Ovary (tissue), 9 donors: Measurements from ENCODE around the gene SMPD1. TPM values are rescaled to one million over a fixed set of nuclear protein-coding genes. Genes with fewer than 3 reads are reported as not detected.

Source experiments
- DNase-seq, 5 donors: peaks; one replicate each; pipeline ENCODE4 v3.0.0-alpha.2; 2019 to 2020
- H3K27ac ChIP-seq, 2 donors: fragments of 200-600 bp; one replicate each; pipeline versions ENCODE4 v1.5.1 to v1.8.0; 2019 to 2022
- H3K27me3 ChIP-seq: fragments of 200-600 bp; one replicate; pipeline ENCODE4 v1.8.0; 2022
- H3K36me3 ChIP-seq: fragments of 200-600 bp; sonication (generic); one replicate; pipeline ENCODE4 v1.5.1; 2019
- H3K4me1 ChIP-seq: one replicate; pipeline ENCODE4 v1.8.1; 2013; ENCODE audit warnings: mild to moderate bottlenecking, moderate library complexity; ENCODE audit not compliant: insufficient read depth
- H3K4me3 ChIP-seq: fragments of 200-600 bp; sonication (generic); one replicate; pipeline ENCODE4 v1.5.1; 2017
- H3K9me3 ChIP-seq, 2 donors: fragments of 200-600 bp in 1 of 2; sonication (generic) in 1 of 2; one replicate each; pipeline versions ENCODE4 v1.5.1 to v1.8.1; 2013 to 2019; ENCODE audit warnings: mild to moderate bottlenecking in 1 of 2, moderate library complexity in 1 of 2
- EP300 ChIP-seq: sonication (generic); formaldehyde crosslinking; IDR thresholded peaks from one replicate; pipeline ENCODE4 v1.6.1; 2017; ENCODE audit warnings: antibody characterized with exemption
- POLR2A ChIP-seq: fragments of 450-650 bp; IDR thresholded peaks from one replicate; pipeline ENCODE4 v1.6.1; 2017; ENCODE audit warnings: antibody characterized with exemption, mild to moderate bottlenecking, moderate library complexity
- WGBS, 3 donors: extraction: QIAGEN DNeasy Blood & Tissue Kit in 1 of 3; methylation state at CpG; one replicate each; pipeline versions ENCODE4 v1.1.5 to v1.1.7; 2013 to 2017; 5-methylcytosine and 5-hydroxymethylcytosine counted together
- intact Hi-C, 4 donors: fragments of 100-400 bp; cut with DNase I; formaldehyde crosslinking; loops; one replicate each; pipeline versions ENCODE4 v1.11.0 to v1.15.1; 2022 to 2023
- polyA plus RNA-seq, 2 donors: library from polyadenylated mRNA; stranded (reverse); fragments of 200-250 nt in 1 of 2; fragments of 350-450 nt in 1 of 2; fragmentation: Illumina TruSeq in 1 of 2; extraction: RNeasy Lipid Tissue Mini Kit (QIAGEN cat#74804) in 1 of 2; gene quantifications; one replicate each; pipeline ENCODE4 v1.2.3, GENCODE V29; 2013 to 2014
- total RNA-seq, 7 donors: library from RNA; depleted of rRNA in 2 of 7; stranded (reverse); fragments of >200 nt in 2 of 7; fragmentation: NEBNext Ultra II Directional in 3 of 7; extraction: Animal tissue kit (Norgen Biotek cat#: 25700) in 3 of 7; gene quantifications; one replicate each; pipeline versions ENCODE4 v1.1.0 to v1.2.4, GENCODE V29; 2016 to 2023
- TF ChIP-seq, protein P1 (sequence below), 3 donors: fragments of 450-650 bp in 2 of 3; fragments of 200-600 bp in 1 of 3; IDR thresholded peaks; one replicate each; pipeline versions ENCODE4 v1.5.1 to v1.8.0; 2016 to 2022; ENCODE audit warnings: antibody characterized with exemption in 3 of 3, mild to moderate bottlenecking in 1 of 3
- donor health status: DM: no; HTN: no; CAD: no; lungs with moderate emphysema.
- donor health status: DM: no; HTN: no; CAD: no.
- donor health status: Bipolar disorder and iron deficiency.
- donor health status: DM: yes; HTN: yes; CAD: no.
- donor health status: DM: no; HTN: no; CAD: no.
- donor health status: DM: yes; HTN: yes; CAD: no.

The SMPD1 gene
- total and polyA plus RNA-seq, 9 donors = 12.9 to 50.5 (median 30.7) TPM

DNA sequence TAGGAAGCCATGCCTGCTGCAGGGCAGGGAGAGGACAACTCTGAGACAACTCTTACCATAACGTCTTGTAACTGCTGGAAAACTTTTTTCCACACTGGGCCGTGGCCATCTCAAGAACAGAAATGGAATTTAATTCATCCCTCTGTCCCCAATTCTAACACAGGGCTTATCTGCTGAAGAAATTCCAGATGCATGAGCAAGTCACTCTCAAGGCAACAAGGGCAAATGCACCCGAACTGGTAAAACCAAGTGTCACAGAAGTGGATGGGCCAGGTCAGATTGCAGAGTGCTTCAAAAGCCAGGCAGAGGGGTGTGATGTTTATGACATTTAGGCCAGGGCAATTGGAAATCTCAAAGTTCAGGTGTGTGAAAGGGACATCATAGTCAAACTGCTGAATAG is 7.4 kb downstream of the SMPD1 start:
- no peak for DNase-seq
- no peaks in the 10 kb centered on the region for H3K9me3 ChIP-seq
- intact Hi-C loops = no loop called here
- no peaks in the 10 kb centered on the region for H3K27me3 ChIP-seq
- 6 to 15% (median 10%) methylated on average over 3 of the region's 3 CpGs for WGBS, 3 donors
- TF ChIP-seq POLR2A (no peak), EP300 (no peak)
- TF ChIP-seq, protein P1, sequence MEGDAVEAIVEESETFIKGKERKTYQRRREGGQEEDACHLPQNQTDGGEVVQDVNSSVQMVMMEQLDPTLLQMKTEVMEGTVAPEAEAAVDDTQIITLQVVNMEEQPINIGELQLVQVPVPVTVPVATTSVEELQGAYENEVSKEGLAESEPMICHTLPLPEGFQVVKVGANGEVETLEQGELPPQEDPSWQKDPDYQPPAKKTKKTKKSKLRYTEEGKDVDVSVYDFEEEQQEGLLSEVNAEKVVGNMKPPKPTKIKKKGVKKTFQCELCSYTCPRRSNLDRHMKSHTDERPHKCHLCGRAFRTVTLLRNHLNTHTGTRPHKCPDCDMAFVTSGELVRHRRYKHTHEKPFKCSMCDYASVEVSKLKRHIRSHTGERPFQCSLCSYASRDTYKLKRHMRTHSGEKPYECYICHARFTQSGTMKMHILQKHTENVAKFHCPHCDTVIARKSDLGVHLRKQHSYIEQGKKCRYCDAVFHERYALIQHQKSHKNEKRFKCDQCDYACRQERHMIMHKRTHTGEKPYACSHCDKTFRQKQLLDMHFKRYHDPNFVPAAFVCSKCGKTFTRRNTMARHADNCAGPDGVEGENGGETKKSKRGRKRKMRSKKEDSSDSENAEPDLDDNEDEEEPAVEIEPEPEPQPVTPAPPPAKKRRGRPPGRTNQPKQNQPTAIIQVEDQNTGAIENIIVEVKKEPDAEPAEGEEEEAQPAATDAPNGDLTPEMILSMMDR (IDR thresholded peaks at IDR 0.05) = no peak
- H3K27ac ChIP-seq = no peak overlapping the region
- no peak overlapping the region for H3K4me3 ChIP-seq
- H3K4me1 ChIP-seq = peaks cover 7% of the 10 kb centered on the region
- no peaks in the 10 kb centered on the region for H3K36me3 ChIP-seq

DNA sequence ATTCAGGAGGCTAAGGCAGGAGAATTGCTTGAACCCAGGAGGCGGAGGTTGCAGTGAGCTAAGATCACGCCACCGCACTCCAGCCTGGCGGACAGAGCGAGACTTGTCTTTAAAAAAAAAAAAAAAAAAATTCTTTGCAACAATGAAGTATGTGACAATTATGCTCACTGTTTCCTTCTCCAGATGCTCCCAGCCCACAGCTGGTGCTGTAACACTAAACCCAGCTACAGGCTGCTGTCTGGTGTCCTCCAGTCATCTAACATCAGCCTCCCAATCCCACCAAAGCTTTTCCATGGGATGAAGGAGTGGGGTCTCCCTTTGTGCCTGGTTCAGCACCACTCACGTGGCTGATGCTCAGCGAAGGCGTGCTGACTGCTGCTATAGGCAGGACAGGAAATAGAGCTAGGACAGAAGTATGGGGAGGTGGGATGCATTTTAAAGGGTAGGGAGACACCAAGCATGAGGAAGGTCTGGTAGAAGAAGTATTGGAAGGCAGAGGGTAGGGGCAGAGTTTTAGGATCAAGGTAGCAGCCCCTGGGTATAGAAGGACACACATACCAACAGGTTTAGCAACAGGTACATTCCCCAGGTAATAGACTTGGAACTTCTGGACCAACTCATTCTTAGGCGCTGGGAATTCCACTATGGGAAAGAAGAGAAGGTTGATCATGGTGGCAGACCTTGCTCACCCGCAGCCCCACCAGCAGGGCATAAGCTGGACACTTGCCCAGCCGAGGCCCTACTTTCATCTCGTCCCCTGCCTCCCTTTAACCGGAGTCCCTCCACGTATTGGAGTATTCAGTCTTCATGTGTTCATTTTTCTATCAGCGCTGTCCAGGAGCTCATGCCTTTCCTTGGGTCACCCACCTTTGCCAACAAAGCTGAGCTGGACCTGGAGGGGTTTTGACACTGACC is 10.4 kb downstream of the SMPD1 start:
- no peaks in the 10 kb centered on the region for H3K27me3 ChIP-seq
- no peaks in the 10 kb centered on the region for H3K9me3 ChIP-seq
- H3K36me3 ChIP-seq = no peaks in the 10 kb centered on the region
- TF ChIP-seq POLR2A (no peak), EP300 (no peak)
- TF ChIP-seq, protein P1 (IDR thresholded peaks at IDR 0.05) = no peak
- no peak for DNase-seq
- peaks cover 12% of the 10 kb centered on the region for H3K4me1 ChIP-seq
- intact Hi-C loops = no loop called here
- H3K27ac ChIP-seq = no peak overlapping the region
- 95 to 97% (median 97%) methylated on average over 15 of the region's 15 CpGs for WGBS, 3 donors
- no peak overlapping the region for H3K4me3 ChIP-seq

DNA sequence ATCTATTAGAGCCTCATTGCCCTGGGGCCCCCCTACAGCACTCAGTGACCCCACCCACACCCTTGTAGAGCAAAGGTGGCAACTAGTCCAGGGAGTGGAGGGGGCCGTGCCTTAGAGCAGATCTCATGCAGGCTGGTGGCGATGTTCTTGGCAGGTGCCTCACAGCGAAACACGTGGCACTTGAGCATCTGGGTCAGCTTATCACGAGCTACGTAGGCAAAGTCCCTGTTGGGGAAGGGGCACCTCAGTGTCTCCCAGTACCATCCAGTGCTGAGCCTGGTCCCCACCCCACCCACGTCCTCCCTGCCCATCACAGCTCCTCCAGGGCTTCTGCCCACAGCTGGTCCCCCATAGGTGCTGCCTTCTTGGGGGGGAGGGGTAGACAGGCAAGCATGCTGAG is 11.2 kb downstream of the SMPD1 start:
- Histone ChIP-seq H3K4me1 (peaks cover 12% of the 10 kb centered on the region), H3K27me3 (no peaks in the 10 kb centered on the region), H3K36me3 (no peaks in the 10 kb centered on the region), H3K27ac (no peak overlapping the region), H3K9me3 (no peaks in the 10 kb centered on the region), H3K4me3 (no peak overlapping the region)
- intact Hi-C loops = no loop called here
- WGBS, 3 donors = 91 to 98% (median 93%) methylated on average over 7 of the region's 7 CpGs
- DNase-seq = no peak
- TF ChIP-seq, protein P1 (IDR thresholded peaks at IDR 0.05) = no peak
- no peak for TF ChIP-seq POLR2A
- no peak for TF ChIP-seq EP300

DNA sequence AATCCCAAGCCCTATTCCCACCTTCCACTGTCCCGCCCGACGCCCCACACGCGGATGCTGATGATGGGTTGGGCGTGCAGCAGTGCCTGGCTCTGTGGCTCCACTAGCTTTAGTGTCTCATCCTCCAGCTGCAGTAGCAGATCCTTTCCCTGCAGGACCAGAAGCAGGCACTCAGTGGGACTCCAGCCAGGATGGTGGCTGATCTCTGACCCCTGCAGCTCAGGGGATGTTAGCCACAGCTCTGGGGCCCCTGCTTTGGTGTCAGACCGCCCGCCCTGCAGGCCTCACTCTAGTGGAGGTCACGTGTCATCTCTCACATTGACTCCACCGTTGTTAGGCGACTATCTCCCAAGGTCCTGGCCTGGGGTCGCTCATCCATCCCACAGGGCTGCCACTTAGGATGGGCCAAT is 11.8 kb downstream of the SMPD1 start:
- H3K4me3 ChIP-seq = no peak overlapping the region
- no peak for DNase-seq
- no peaks in the 10 kb centered on the region for H3K36me3 ChIP-seq
- peaks cover 9% of the 10 kb centered on the region for H3K4me1 ChIP-seq
- H3K9me3 ChIP-seq = no peaks in the 10 kb centered on the region
- intact Hi-C loops = no loop called here
- H3K27ac ChIP-seq = no peak overlapping the region
- TF ChIP-seq EP300 (no peak), POLR2A (no peak)
- TF ChIP-seq, protein P1 (IDR thresholded peaks at IDR 0.05) = no peak
- 82 to 87% (median 86%) methylated on average over 12 of the region's 12 CpGs for WGBS, 3 donors
- H3K27me3 ChIP-seq = no peaks in the 10 kb centered on the region
